ENCODE data around the gene SNX20.

Gene SNX20

GRCh38 chr16:50679266-50679665 is 1.8 kb downstream of the SNX20 start:
- DNase-seq, result no peak

GRCh38 chr16:50678531-50678930 is 2.6 kb downstream of the SNX20 start:
- DNase-seq, result no peak

GRCh38 chr16:50677351-50677750 is 3.8 kb downstream of the SNX20 start:
- DNase-seq, result no peak

GRCh38 chr16:50676684-50677225 is 4.4 kb downstream of the SNX20 start:
- DNase-seq, result no peak

GRCh38 chr16:50675686-50676610 is 5.2 kb downstream of the SNX20 start:
- DNase-seq, result no peak

- no peak for DNase-seq
These were observed 6.3 kb downstream of the SNX20 start for GRCh38 chr16:50674831-50675230.

GRCh38 chr16:50673496-50674275 is 7.4 kb downstream of the SNX20 start:
- DNase-seq, result no peak

GRCh38 chr16:50671644-50672260 is 9.4 kb downstream of the SNX20 start:
- peak; percentile 77 for DNase-seq

- no peak for DNase-seq
These were observed 10.6 kb downstream of the SNX20 start for GRCh38 chr16:50670476-50670875.

- DNase-seq, result no peak
These were observed 11.4 kb downstream of the SNX20 start for GRCh38 chr16:50669741-50670140.

GRCh38 chr16:50668368-50669008 is 12.6 kb downstream of the SNX20 start:
- no peak for DNase-seq

- DNase-seq, result peak; percentile 20
These were observed 13.4 kb downstream of the SNX20 start for GRCh38 chr16:50667497-50668367.

- DNase-seq, result peak; percentile 52
These were observed 14.2 kb downstream of the SNX20 start for GRCh38 chr16:50666658-50667496.

- DNase-seq, result peak; percentile 81
These were observed 15.8 kb downstream of the SNX20 start for GRCh38 chr16:50665128-50665878.

- DNase-seq, result no peak
These were observed 16.8 kb downstream of the SNX20 start for GRCh38 chr16:50664270-50664669.

GRCh38 chr16:50662306-50662940 is 18.7 kb downstream of the SNX20 start:
- no peak for DNase-seq

- DNase-seq, result no peak
These were observed 21.3 kb downstream of the SNX20 start for GRCh38 chr16:50659806-50660205.

GRCh38 chr16:50657241-50657640 is 23.9 kb downstream of the SNX20 start:
- no peak for DNase-seq

- no peak for DNase-seq
These were observed 25.5 kb downstream of the SNX20 start for GRCh38 chr16:50655558-50656055.
